NCI-H2107 treated with DMSO at 0.1 percent for 48 hours (cell line): ENCODE measurements around the gene NFATC3.

Experiments used
- DNase-seq: peaks from one replicate; lab custom pipeline; 2025; ENCODE audit not compliant: unreplicated experiment; lab: John Stamatoyannopoulos, UW

NFATC3 gene

DNA sequence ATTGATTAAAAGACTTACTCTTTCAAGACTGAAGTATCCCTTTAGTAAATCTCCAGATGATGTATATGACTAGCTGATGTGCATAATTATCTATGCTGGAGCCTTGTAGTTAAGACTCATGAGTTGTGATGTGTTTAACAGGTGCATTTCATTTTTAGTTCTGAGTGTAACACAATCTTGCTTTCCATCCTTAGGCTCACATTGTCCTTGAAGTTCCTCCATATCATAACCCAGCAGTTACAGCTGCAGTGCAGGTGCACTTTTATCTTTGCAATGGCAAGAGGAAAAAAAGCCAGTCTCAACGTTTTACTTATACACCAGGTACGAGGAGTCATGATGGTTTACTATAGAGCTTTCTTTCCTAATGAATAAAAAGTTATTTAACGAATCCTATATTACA lies 97.9 kb downstream of the NFATC3 start:
- DNase-seq: peak; percentile 15

DNA sequence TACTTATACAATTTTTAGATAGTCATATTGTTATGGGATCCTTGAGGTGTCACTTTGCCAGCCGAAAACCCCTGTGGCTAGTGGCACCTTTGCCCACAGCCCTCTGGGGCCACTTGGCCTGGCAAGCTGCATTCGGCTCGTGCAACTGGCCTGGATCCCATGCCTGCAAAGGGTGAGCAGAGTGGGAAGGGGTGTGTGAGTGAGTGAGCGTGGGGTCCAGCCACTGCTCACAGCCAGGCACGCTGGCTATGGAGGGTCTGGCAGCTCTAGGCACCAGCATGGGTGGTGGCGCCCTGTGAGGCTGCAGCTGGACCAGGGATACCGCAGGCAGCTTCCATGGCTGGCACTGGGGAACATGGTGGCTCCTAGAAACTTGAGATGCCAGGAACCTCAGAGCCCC lies 101.7 kb downstream of the NFATC3 start:
- no peak for DNase-seq

DNA sequence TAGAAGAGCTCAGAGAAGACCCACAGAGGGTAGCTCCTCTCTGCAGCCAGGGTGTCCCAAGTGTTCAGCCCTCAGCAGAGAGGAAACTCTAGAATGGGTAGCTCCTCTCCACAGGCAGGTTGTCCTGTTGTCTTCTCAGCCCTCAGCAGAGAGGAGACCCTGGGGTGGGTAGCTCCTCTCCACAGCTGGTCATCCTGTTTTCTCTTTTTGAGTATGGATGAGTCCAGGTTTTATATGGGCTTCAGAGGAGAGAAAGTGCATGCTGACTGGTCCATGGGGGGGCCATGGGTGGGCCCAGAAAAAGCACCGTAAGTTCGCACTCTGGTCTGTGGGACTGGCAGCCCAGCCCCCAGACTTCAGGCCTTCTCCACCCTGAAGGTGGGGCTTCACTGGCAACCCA lies 102.3 kb downstream of the NFATC3 start:
- DNase-seq: no peak

DNA sequence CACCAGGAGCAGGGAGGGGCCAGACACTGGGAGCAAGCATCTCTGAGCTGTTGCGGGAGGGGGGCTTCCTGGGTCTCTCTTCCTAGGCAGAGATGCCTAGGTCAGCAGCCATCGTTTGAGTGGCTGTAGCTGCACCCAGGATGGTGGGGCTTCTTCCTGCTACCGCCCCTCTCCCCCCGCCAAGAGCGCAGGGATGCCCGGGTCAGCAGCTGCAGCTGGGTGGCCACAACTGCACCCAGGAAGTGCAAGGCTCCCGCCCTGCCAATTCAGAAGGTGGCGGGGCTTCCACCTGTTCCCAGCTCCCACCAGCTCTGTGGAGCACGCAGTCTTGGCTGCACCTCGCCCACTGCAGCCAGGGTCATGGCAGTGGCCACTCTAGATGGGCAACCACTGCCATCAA lies 103.0 kb downstream of the NFATC3 start:
- no peak for DNase-seq

DNA sequence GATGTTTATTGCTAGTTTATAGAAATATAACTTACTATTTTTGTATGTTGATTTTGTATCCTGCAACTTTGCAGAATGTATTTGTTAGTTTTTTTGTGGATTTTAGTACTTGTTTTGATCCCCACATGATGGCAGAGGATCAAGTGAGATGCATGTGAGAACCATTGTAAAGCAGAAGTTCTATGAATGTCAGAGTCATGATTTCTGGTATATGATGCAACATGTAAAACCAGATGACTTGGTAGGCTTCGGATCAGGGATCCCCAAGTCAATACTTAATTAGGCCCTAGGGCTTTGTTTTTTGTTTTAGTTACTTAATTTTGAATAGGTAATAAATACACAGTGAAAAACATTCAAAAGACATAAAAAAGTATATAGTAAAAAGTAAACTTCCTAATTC lies 104.9 kb downstream of the NFATC3 start:
- no peak for DNase-seq

DNA sequence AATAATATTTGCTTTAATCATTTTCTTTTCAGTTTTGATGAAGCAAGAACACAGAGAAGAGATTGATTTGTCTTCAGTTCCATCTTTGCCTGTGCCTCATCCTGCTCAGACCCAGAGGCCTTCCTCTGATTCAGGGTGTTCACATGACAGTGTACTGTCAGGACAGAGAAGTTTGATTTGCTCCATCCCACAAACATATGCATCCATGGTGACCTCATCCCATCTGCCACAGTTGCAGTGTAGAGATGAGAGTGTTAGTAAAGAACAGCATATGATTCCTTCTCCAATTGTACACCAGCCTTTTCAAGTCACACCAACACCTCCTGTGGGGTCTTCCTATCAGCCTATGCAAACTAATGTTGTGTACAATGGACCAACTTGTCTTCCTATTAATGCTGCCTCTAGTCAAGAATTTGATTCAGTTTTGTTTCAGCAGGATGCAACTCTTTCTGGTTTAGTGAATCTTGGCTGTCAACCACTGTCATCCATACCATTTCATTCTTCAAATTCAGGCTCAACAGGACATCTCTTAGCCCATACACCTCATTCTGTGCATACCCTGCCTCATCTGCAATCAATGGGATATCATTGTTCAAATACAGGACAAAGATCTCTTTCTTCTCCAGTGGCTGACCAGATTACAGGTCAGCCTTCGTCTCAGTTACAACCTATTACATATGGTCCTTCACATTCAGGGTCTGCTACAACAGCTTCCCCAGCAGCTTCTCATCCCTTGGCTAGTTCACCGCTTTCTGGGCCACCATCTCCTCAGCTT lies 105.8 kb downstream of the NFATC3 start:
- no peak for DNase-seq

DNA sequence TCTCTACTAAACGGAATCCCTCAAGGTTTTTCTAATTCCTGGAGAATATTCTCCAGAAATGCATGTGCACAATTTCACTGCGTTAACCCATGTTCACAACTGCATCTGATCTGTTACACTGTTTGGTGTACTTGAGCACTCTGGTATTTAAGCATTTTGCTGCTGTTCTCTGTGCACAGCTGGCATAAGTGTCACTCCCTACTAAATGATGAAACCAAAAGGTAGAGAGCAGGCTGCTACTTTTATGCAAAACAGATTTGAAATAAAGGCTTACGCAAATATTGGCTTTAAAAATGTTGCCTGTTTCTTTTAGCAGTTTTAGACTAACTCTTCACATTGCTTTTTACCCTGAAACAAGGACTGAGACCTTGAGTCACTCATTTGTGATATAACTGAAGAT lies 109.1 kb downstream of the NFATC3 start:
- DNase-seq: no peak

DNA sequence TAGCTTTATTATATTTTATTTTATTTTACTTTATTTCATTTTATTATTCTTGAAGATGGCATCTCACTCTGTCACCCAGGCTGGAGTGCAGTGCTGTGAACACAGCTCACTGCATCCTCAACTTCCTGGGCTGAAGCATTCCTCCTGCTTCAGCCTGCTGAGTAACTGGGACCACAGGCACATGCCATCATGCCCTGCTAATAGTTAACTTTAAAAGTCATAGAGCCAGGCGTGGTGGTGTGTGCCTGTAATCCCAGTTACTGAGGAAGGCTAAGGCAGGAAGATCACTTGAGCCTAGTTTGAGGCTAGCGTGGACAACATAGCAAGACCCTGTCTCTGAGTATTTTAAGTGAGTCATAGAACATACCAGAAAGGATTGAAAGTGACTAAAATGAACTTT lies 112.1 kb downstream of the NFATC3 start:
- DNase-seq: no peak

DNA sequence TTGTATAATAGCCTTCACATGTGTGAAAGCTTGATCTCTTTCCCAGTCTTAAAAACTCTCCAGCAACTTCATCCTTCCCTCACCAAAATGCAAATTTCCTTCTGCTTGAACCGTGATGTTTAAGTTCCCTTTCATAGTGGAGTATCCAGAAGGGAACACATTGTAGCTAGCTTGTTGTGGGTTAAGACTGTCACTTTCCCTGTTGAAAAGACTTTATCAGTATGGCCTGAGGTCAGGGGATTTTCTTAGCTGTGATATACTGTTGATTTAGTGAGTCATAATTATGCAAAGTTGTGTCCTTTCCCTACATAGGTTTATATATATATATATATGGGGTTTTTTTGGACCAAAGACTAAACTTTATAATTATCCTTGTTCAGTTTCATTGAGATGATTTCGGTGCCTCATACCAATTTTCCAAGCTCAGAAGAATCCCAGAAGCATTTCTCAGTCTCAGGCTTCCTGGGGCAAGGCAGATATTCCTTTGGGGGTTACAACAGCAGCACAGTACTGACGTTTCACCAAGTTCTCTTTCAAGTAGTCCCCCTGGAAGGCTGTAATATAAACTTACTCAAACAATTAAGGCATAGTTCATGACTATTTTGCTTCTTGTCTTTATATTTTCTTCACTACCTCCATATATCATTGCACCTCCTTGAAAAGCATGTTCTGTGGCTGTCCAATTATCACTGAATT lies 115.1 kb downstream of the NFATC3 start:
- no peak for DNase-seq

DNA sequence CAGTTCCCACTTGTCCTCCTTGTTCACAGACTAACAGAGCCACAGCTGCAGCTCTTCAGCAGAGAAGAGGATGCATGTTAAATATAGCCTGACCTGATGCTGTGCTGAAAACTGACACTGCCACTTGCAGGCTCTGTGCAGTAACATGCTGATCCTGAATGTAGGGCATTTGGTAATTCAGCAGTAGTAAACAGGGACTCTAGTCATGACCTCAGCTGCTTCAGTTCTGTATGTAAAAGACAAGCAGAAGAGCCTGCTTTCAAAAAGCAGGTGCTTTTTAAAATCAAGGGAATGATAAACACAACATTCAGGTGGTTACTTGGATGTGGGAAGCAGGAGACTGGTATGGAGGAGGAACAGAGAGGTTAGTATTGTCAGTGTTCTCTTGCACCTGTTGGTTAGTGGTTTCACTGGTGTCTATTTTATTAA lies 116.9 kb downstream of the NFATC3 start:
- peak; percentile 98 for DNase-seq

DNA sequence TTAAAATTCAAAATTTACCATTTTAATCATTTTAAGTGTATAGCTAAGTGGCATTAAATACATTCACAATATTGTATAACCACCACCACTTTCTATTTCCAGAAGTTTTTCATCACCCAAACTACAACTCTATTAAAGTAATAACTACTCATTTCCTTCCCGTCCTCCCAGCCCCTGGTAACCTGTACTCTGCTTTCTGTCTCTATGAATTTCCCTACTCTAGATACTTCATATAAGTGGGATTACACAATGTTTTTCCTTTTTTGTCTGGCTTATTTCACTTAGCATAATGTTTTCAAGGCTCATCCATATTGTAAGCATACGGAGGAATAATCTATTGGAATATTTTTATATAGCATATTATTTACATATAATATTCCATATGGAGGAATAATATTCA lies 121.1 kb downstream of the NFATC3 start:
- no peak for DNase-seq

DNA sequence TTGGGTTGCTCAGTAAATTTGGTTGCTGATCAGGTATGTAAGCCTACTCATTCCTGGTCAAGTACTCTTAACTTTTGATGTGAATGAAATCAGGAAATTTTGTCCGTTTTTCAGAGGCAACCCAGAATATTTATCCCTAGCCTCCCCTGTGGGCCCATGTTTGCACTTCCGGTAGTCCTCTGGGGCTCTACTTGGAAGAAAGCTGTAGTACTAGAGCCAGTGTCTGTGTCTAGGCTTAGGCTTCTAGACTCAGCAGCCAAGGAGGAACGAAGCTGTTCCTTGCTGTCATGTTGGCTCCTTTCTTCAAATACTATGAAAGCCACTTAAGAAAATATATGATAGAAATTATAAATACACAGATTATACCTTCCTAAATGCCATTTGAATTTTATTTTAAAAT lies 129.6 kb downstream of the NFATC3 start:
- DNase-seq: no peak

DNA sequence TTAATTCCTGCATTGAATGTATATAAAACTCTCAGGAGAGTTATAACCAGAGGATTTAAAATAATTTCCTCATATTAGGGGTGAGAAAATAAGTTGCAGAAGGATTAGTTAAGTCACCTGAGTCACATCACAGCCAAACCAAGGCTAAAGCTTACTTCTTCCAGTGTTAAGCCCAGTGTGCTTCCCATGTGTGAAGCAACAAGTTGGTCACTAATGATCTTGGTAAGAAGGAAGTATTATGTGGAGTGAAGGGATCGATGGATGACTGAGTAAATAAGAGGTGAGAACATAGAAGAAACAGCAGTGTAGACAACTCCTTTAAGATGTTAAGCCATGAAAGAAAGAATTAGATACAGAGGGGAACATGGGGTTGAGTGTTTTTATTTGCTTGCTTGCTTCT lies 130.1 kb downstream of the NFATC3 start:
- DNase-seq: no peak

DNA sequence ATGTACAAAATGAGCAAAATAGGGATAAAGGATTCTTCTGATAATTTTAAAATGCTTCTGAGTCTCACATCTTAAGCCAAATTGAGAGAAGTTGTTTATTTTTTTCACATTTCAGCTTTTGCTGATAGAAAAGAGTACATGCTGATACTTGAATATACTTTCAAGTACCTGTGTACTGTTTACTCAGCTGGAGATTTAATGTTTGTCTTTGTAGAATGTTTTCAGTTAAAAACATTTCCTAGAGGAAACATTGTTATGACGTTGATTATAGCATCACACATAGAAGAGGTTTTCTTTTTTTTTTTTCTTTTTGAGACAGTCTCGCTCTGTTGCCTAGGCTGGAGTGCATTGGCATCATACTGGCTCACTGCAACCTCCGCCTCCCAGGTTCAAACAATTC lies 131.1 kb downstream of the NFATC3 start:
- no peak for DNase-seq

DNA sequence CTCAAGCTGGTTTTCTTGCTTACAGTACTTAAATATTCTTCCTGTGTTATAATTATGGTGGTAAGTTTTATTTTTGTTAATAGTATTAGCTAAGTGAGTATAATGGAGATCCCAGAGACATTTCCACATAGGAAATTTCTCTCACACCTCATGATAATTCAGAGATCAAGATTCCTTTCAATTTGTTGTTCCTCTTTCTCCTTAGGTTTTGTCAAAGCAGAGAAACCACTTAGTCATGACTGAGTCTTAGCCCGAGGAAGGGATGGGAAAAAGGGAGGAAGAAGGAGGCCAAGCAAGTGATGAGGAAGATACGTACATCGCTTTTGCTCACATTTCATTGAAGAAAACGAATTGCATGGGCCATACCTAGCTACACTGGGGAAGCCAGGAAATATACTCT lies 132.3 kb downstream of the NFATC3 start:
- no peak for DNase-seq

DNA sequence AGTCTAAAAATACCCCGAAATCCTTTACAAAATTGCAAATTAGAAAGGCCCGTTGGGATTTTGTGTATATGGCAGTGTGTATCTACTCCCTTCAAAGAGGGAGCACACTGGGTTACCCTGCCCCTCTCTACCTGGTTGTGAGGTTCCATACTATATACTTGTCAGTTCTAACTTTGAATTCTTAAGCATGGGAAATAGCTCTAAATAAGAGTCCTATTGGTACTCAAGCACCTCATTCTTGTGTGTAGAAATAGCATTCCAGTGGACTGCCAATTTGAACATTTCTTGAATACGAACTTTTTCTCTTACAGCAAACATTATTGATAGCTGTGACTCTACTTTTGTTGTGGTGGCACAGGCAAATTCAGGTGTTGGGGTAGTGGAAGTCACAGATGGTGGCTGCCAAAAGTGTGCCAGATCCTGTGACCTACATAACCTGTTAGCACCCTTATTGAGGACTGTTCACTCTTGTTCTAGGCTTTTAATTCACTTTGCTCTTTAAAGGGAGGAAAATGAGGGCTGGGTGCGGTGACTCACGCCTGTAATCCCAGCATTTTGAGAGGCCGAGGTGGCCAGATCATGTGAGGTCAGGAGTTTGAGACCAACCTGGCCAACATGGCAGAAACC lies 134.7 kb downstream of the NFATC3 start:
- DNase-seq: no peak

DNA sequence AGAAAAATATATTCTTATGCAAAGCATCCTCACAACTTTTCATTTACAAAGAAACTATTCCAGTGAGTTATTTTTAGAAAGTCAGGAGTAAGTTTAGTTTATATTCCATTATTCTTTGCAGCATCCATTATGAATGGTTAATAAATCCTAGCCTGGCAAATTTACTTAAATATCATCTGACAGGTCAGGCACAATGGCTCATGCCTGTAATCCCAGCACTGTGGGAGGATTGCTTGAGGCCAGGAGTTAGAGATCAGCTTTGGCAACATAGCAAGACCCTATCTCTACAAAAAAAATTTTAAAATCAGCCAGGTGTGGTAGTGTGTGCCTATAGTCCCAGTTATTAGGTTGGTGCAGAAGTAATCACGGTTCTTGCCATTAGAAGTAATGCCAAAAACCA lies 137.9 kb downstream of the NFATC3 start:
- no peak for DNase-seq

DNA sequence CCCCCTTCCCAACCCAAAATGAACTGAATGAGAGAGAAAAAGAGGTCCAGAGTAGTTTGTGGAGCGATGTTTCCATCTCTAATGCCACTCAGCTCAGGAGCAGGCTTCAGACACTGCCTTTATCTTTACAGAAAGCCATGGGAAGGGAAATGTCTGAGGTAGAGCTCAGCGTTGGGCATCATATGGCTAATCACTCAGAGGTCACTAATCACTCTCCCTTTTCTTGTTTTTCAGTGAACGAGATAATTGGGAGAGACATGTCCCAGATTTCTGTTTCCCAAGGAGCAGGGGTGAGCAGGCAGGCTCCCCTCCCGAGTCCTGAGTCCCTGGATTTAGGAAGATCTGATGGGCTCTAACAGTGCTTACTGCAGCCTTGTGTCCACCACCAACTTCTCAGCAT lies 140.9 kb downstream of the NFATC3 start:
- no peak for DNase-seq

DNA sequence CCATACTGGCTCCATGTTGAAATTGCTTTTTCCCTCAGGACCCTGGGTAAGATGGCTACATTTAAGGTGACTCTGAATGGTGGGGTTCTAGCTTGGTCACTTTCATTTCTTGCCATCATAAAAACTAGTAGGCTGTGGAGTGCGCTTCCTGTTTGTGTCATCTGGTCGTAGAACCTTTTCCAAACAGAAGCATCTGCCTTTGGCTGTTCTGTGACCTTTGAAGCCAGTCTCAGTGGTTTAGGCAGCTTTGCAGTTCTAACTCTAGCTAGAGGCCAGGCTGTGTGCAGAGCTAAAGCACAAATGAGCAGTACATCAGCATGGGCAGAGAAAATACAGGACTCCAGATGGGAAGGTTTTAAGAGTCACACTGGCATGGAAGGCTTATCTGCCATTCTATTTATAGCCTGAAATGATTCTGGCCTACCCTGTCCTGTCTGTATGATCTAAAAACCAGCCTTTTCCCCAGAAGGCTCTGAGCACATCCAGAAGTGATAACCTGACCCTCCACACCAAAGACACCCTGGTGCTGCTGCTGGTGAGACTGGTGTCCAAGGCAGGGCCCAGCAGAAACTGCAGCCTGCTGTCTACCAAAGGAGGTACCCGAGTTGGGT lies 142.1 kb downstream of the NFATC3 start:
- no peak for DNase-seq

DNA sequence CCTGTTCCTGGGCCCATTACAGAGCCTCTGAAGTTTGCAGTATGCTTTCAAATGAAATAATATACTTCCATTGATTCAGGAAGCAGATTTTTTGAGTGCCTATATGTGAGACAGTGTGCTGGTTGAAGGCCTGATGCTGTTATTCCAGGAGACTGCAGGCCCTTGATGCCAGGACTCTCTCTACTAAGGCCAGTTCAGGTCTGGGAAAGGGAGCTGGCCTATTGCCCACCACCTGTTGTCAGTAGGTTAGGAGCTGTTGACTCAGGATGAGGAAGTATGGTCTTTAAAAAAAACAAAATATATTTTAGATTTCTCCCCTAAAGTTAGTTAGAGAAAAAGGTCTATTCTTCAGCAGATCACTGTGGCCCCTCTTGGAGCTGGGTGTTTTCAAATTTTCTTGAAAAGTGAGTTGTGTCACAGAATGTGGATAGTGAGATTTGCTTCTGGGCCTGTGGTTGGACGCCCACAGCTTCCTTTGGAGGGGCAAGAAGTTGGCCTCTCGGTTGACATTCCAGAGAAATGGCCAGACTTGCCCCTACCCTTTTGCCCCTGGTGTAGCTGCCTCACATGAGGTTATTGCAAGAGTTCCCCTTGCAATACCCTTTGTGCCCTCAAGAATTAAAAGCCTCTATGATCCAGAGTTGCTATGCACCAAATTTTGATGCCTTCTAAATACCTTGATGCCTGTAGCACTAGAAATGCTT lies 142.8 kb downstream of the NFATC3 start:
- no peak for DNase-seq

DNA sequence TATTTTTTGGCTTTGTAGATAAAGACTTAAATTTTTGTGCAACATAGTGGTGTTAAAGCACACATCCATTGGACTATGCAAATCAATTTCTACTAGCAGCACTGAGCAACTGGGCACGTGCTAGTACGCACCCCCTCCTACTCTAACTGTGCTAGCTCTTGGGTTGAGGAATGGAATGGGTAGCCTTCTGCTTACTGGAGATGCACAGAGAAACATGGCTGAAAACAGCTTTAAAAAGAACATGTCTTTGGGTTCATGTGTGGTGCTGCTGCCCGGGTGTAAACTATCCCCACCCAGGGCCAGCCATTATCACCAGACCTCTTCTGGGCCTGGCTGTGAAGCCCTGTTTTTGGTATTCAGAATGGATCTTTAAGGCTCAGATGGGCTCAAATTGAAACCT lies 143.5 kb downstream of the NFATC3 start:
- no peak for DNase-seq
